K562 (cell line): ENCODE measurements around the gene TTBK2. TPM values are rescaled to one million over a fixed set of nuclear protein-coding genes. Genes with fewer than 3 reads are reported as not detected.

Experiments used
- ATAC-seq: fragments of 200-7000 bp; cut with Tn5 transposase; 3 replicates; pipeline ENCODE4 v1.9.1; 2020; ENCODE audit warnings: moderate library complexity
- BruUV-seq: library from RNA; stranded (reverse); fragments of 400-500 nt; replicated peaks from 2 replicates; lab custom pipeline; 2021; lab: Mats Ljungman, UMichigan
- CTCF ChIA-PET: fragments of 300-600 bp; formaldehyde crosslinking; extraction: SDS; loops from one replicate; lab custom pipeline; 2021; ENCODE audit warnings: low intra/inter-chr PET ratio; lab: Yijun Ruan, JAX
- POLR2A ChIA-PET: fragments of 300-600, 350-650 bp; sonication (Branson Sonifier 250); formaldehyde crosslinking; extraction: SDS; loops from one replicate; lab custom pipeline; 2021; ENCODE audit warnings: antibody characterized with exemption, inconsistent platforms; lab: Yijun Ruan, JAX
- DNase-seq, 4 experiments: peaks; one replicate each; pipeline versions ENCODE4 v3.0.0 to v3.0.0-alpha.2; 2011 to 2018; ENCODE audit warnings: low spot score in 3 of 4, mixed read lengths in 3 of 4; ENCODE audit errors: extremely low read depth in 1 of 4
- FAIRE-seq: peaks from 2 replicates; lab custom pipeline; 2011; peaks lifted over from hg19 to GRCh38; lab: Jason Lieb, UNC
- H2AFZ ChIP-seq: 2 replicates; pipeline ENCODE4 v1.6.0; 2011; ENCODE audit warnings: low read depth, low read length, control low read depth, inconsistent platforms
- H3K27ac ChIP-seq: fragments of 200-600 bp; 3 replicates; pipeline ENCODE4 v1.8.0; 2011; ENCODE audit warnings: low read depth, mild to moderate bottlenecking, control low read depth, inconsistent platforms, low read length, moderate library complexity, mixed read lengths; ENCODE audit errors: extremely low read depth
- H3K27me3 ChIP-seq, 2 experiments: fragments of 300-600 bp in 1 of 2; 2 replicates in 1 of 2; 3 replicates in 1 of 2; pipeline versions ENCODE4 v1.6.0 to v1.8.0; 2011; ENCODE audit warnings: inconsistent platforms in 2 of 2, low read length in 2 of 2, mild to moderate bottlenecking in 1 of 2, mixed read lengths in 1 of 2, moderate library complexity in 1 of 2; ENCODE audit not compliant: control insufficient read depth in 2 of 2, insufficient read depth in 2 of 2
- H3K36me3 ChIP-seq: fragments of 300-600 bp; 3 replicates; pipeline ENCODE4 v1.8.0; 2011; ENCODE audit warnings: mild to moderate bottlenecking, low read length, inconsistent platforms; ENCODE audit not compliant: control insufficient read depth, insufficient read depth
- H3K4me1 ChIP-seq, 2 experiments: fragments of 200-600 bp in 1 of 2; replicated peaks in 1 of 2; 2 replicates in 1 of 2; 3 replicates in 1 of 2; pipeline versions ENCODE4 v1.5.1 to v1.8.0; 2011; ENCODE audit warnings: inconsistent platforms in 2 of 2, low read length in 2 of 2, mild to moderate bottlenecking in 1 of 2, mixed read lengths in 1 of 2, moderate library complexity in 1 of 2; ENCODE audit not compliant: control insufficient read depth in 2 of 2, insufficient read depth in 2 of 2
- H3K4me2 ChIP-seq: 2 replicates; pipeline ENCODE4 v1.6.1; 2011; ENCODE audit warnings: low read length, control low read depth, inconsistent platforms, mixed read lengths; ENCODE audit not compliant: insufficient read depth
- H3K4me3 ChIP-seq: fragments of 200-600 bp; sonication (generic), shearing (Covaris generic); 2 replicates; pipeline ENCODE4 v1.5.1; 2016; ENCODE audit warnings: control low read depth, inconsistent platforms
- H3K79me2 ChIP-seq: fragments of 200-600 bp; 3 replicates; pipeline ENCODE4 v1.8.0; 2011; ENCODE audit warnings: low read length, inconsistent platforms; ENCODE audit not compliant: control insufficient read depth, insufficient read depth
- H3K9ac ChIP-seq, 2 experiments: 2 replicates each; pipeline versions ENCODE4 v1.6.0 to v1.6.1; 2011; ENCODE audit warnings: low read depth in 2 of 2, low read length in 2 of 2, control low read depth in 1 of 2, inconsistent platforms in 1 of 2, mild to moderate bottlenecking in 1 of 2, mixed read lengths in 1 of 2; ENCODE audit not compliant: insufficient read depth in 1 of 2
- H3K9me1 ChIP-seq: one replicate; pipeline ENCODE4 v1.6.0; 2011; ENCODE audit warnings: inconsistent platforms, mild to moderate bottlenecking, low read length, moderate library complexity; ENCODE audit not compliant: control insufficient read depth, insufficient read depth
- H3K9me3 ChIP-seq: replicated peaks from 2 replicates; pipeline ENCODE4 v1.5.1; 2011; ENCODE audit warnings: low read depth, low read length, inconsistent platforms; ENCODE audit not compliant: control insufficient read depth, insufficient read depth
- H4K20me1 ChIP-seq: replicated peaks from 2 replicates; pipeline ENCODE4 v1.6.1; 2011; ENCODE audit warnings: low read length, inconsistent platforms, mixed read lengths; ENCODE audit not compliant: control insufficient read depth, insufficient read depth
- BRD9 ChIP-seq: fragments of 450-650 bp; IDR thresholded peaks from 2 replicates; pipeline ENCODE4 v1.6.1; 2018; ENCODE audit warnings: low read depth; ENCODE audit not compliant: partially characterized antibody
- CBX3 ChIP-seq, 2 experiments: IDR thresholded peaks; 1 replicate in 1 of 2; 2 replicates in 1 of 2; pipeline ENCODE4 v1.6.1; 2012; ENCODE audit warnings: inconsistent platforms in 2 of 2, low read length in 2 of 2, borderline replicate concordance in 1 of 2, control low read depth in 1 of 2
- CSDE1 ChIP-seq, 2 experiments: fragments of 450-650 bp; IDR thresholded peaks; 2 replicates each; pipeline ENCODE4 v1.6.1; 2016; ENCODE audit warnings: mild to moderate bottlenecking in 1 of 2
- ELF2 ChIP-seq: fragments of 250-450 bp; sonication (Bioruptor Pico); IDR thresholded peaks from 2 replicates; pipeline ENCODE4 v1.5.0; 2021; ENCODE audit warnings: mild to moderate bottlenecking
- NCOA2 ChIP-seq, 2 experiments: fragments of 450-650 bp; IDR thresholded peaks; 2 replicates each; pipeline ENCODE4 v1.6.1; 2018; ENCODE audit warnings: mild to moderate bottlenecking in 2 of 2, moderate library complexity in 1 of 2; ENCODE audit not compliant: partially characterized antibody in 2 of 2
- SP2 ChIP-seq: IDR thresholded peaks from 2 replicates; pipeline ENCODE4 v1.6.1; 2011; ENCODE audit warnings: mild to moderate bottlenecking, low read depth, low read length, moderate library complexity; ENCODE audit not compliant: poor library complexity, severe bottlenecking; ENCODE audit errors: extremely low read depth
- ZNF311 ChIP-seq: fragments of 250-450 bp; sonication (Bioruptor Pico); IDR thresholded peaks from 2 replicates; pipeline ENCODE4 v1.4.0; 2020; ENCODE audit warnings: mild to moderate bottlenecking, moderate library complexity
- ZNF79 ChIP-seq: fragments of 250-450 bp; sonication (Bioruptor Pico); IDR thresholded peaks from 2 replicates; pipeline ENCODE4 v1.4.0; 2020; ENCODE audit warnings: low read depth, mild to moderate bottlenecking, moderate library complexity
- WGBS: fragments of 100-300 bp; shearing (Covaris generic); methylation state at CpG from one replicate; pipeline ENCODE4 v1.1.6; 2016; ENCODE audit warnings: low coverage, mixed read lengths; ENCODE audit not compliant: insufficient coverage; ENCODE audit errors: missing lambda C conversion rate; 5-methylcytosine and 5-hydroxymethylcytosine counted together
- in situ Hi-C: fragments of 300-500 bp; cut with MboI; formaldehyde crosslinking; loops from 4 replicates; pipeline ENCODE4 v1.15.0; 2018; ENCODE audit warnings: inconsistent platforms, mixed read lengths
- intact Hi-C: fragments of 100-400 bp; cut with micrococcal nuclease; formaldehyde crosslinking; loops from 2 replicates; pipeline ENCODE4 v1.14.2; 2022
- polyA plus RNA-seq, 8 experiments: library from polyadenylated mRNA; depleted of rRNA in 4 of 8; stranded (reverse) in 5 of 8; unstranded in 3 of 8; fragments of >200 nt; fragmentation: Nextera tagmentation in 2 of 8; fragmentation: Illumina TruSeq in 1 of 8; extraction: Ambion mirVana in 2 of 8; extraction: Trizol in 1 of 8; gene quantifications; 2 replicates each; pipeline versions ENCODE4 v1.2.1 to v1.2.3, GENCODE V29; 2011 to 2014; ENCODE audit warnings: inconsistent platforms in 1 of 8, missing spikeins in 1 of 8
- total RNA-seq, 7 experiments: library from RNA; depleted of rRNA in 6 of 7; stranded (reverse); fragments of >200 nt in 6 of 7; fragmentation: Illumina TruSeq in 2 of 7; extraction: Trizol in 2 of 7; gene quantifications; 2 replicates each; pipeline versions ENCODE4 v1.2.1 to v1.2.3, GENCODE V29; 2011 to 2021; ENCODE audit warnings: low replicate concordance in 1 of 7
- TF ChIP-seq, protein P1 (sequence below): fragments of 250-450 bp; sonication (Bioruptor Pico); IDR thresholded peaks from 2 replicates; pipeline ENCODE4 v1.5.1; 2021; ENCODE audit warnings: mild to moderate bottlenecking
- TF ChIP-seq, protein P2 (sequence below), 2 experiments: fragments of 200-800 bp in 1 of 2; sonication (Bioruptor generic) in 1 of 2; sonication (generic) in 1 of 2; formaldehyde crosslinking in 1 of 2; IDR thresholded peaks in 1 of 2; conservative IDR thresholded peaks in 1 of 2; 2 replicates each; pipeline versions ENCODE4 v1.5.0 to v1.6.1; 2016 to 2020; ENCODE audit warnings: missing compliant biosample characterization in 1 of 2, missing genetic modification characterization in 1 of 2, missing genetic modification reagents in 1 of 2
- TF ChIP-seq, protein P3 (sequence below), 2 experiments: IDR thresholded peaks; 2 replicates each; pipeline ENCODE4 v1.6.1; 2012; ENCODE audit warnings: improper control_type of control experiment in 2 of 2, low read depth in 2 of 2, low read length in 2 of 2, borderline replicate concordance in 1 of 2

Gene TTBK2
- total and polyA plus RNA-seq, 9 of the 15 experiments (the other 6 are each of a cell fraction or from before 2014, with no cell fraction given) = 0.89 to 8.0 (median 4.8) TPM

DNA sequence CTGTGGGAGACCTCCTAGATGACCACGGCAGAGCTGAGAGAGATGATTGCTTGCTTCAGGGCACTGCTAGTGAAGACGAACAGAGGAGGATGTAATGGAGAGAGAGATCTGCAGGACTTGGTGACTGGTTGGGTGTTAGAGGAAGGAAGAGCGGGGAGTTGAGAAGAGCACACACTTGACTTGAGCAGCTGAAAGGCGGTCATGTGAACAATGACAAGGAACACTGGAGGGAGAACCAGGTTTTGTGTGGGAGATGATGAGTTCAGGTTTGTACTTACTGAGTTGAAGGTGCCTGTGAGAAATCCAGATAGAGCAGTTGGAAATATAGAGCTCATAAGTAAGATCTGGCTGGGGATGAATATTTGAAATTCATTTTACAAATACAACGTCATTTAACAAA, 224.0 kb downstream of the TTBK2 start:
- Histone ChIP-seq H3K9me1 (no peaks in the 10 kb centered on the region), H3K9me3 (no peaks in the 10 kb centered on the region), H3K4me3 (no peak overlapping the region), H3K27ac (no peak overlapping the region), H3K79me2 (no peaks in the 10 kb centered on the region), H3K4me2 (no peak overlapping the region), H3K9ac (no peak overlapping the region), H2AFZ (no peak overlapping the region), H4K20me1 (no peaks in the 10 kb centered on the region; the same call in 1 of the 2 replicates), H3K4me1 (no peaks in the 10 kb centered on the region; a peak in 1 of 5 replicates), H3K36me3 (no peaks in the 10 kb centered on the region), H3K27me3 (no peaks in the 10 kb centered on the region)
- TF ChIP-seq ZNF311 (CRISPR knock-in tag) = no peak
- no peak for TF ChIP-seq ELF2 (CRISPR knock-in tag)
- no peak for TF ChIP-seq CSDE1 (IDR thresholded peaks at IDR 0.05)
- TF ChIP-seq BRD9 = no peak
- TF ChIP-seq, protein P1, sequence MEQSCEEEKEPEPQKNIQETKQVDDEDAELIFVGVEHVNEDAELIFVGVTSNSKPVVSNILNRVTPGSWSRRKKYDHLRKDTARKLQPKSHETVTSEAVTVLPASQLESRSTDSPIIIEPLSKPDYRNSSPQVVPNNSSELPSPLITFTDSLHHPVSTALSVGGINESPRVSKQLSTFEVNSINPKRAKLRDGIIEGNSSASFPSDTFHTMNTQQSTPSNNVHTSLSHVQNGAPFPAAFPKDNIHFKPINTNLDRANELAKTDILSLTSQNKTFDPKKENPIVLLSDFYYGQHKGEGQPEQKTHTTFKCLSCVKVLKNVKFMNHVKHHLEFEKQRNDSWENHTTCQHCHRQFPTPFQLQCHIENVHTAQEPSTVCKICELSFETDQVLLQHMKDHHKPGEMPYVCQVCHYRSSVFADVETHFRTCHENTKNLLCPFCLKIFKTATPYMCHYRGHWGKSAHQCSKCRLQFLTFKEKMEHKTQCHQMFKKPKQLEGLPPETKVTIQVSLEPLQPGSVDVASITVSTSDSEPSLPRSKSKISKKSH (CRISPR knock-in tag) = no peak
- TF ChIP-seq, protein P2, sequence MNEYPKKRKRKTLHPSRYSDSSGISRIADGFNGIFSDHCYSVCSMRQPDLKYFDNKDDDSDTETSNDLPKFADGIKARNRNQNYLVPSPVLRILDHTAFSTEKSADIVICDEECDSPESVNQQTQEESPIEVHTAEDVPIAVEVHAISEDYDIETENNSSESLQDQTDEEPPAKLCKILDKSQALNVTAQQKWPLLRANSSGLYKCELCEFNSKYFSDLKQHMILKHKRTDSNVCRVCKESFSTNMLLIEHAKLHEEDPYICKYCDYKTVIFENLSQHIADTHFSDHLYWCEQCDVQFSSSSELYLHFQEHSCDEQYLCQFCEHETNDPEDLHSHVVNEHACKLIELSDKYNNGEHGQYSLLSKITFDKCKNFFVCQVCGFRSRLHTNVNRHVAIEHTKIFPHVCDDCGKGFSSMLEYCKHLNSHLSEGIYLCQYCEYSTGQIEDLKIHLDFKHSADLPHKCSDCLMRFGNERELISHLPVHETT (CRISPR knock-in tag; conservative IDR thresholded peaks at IDR 0.05 in 1 of 2, IDR thresholded peaks at IDR 0.05 in 1 of 2) = no peak
- no peak for TF ChIP-seq SP2
- TF ChIP-seq, protein P3, sequence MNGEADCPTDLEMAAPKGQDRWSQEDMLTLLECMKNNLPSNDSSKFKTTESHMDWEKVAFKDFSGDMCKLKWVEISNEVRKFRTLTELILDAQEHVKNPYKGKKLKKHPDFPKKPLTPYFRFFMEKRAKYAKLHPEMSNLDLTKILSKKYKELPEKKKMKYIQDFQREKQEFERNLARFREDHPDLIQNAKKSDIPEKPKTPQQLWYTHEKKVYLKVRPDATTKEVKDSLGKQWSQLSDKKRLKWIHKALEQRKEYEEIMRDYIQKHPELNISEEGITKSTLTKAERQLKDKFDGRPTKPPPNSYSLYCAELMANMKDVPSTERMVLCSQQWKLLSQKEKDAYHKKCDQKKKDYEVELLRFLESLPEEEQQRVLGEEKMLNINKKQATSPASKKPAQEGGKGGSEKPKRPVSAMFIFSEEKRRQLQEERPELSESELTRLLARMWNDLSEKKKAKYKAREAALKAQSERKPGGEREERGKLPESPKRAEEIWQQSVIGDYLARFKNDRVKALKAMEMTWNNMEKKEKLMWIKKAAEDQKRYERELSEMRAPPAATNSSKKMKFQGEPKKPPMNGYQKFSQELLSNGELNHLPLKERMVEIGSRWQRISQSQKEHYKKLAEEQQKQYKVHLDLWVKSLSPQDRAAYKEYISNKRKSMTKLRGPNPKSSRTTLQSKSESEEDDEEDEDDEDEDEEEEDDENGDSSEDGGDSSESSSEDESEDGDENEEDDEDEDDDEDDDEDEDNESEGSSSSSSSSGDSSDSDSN (IDR thresholded peaks at IDR 0.05; ENCODE audit: borderline replicate concordance in 1 of 2, low read depth in 2 of 2, low read length in 2 of 2) = no peak
- TF ChIP-seq ZNF79 (CRISPR knock-in tag) = no peak
- no peak for TF ChIP-seq CBX3 (IDR thresholded peaks at IDR 0.05; ENCODE audit: borderline replicate concordance in 1 of 2, low read length in 2 of 2)
- TF ChIP-seq NCOA2 (IDR thresholded peaks at IDR 0.05; ENCODE audit: partially characterized antibody in 2 of 2) = no peak
- ChIA-PET POLR2A (interaction anchor here (0.9 to 1.1 kb wide), 2 partner anchors 18 to 21 kb away, joined by 3 read pairs; no protein-coding TSS in a partner anchor), CTCF (no interaction called here)
- 56% methylated on average over 5 of the region's 5 CpGs for WGBS
- intact Hi-C loops (no loop called here), in situ Hi-C loops (no loop called here)
- DNase-seq (no peak), ATAC-seq (no peak), FAIRE-seq (no peak)
- BruUV-seq = no TSS peak
